GM12878 (cell line): ENCODE results near the gene SMG9. TPM values are rescaled to one million over a fixed set of nuclear protein-coding genes. Genes with fewer than 3 reads are reported as not detected.

ENCODE experiments used
- ATAC-seq: fragments of 200-7000 bp; cut with Tn5 transposase; 3 replicates; pipeline ENCODE4 v1.9.1; 2020; ENCODE audit warnings: mild to moderate bottlenecking, moderate library complexity
- BruUV-seq: library from RNA; stranded (reverse); fragments of 400-500 nt; replicated peaks from 2 replicates; lab custom pipeline; 2021; lab: Mats Ljungman, UMichigan
- CTCF ChIA-PET: fragments of 300-600 bp; sonication (Branson Sonifier 250); formaldehyde crosslinking; extraction: SDS; loops from one replicate; lab custom pipeline; 2021; ENCODE audit warnings: inconsistent platforms; lab: Yijun Ruan, JAX
- POLR2A ChIA-PET: fragments of 350-600 bp; formaldehyde crosslinking; extraction: SDS; loops from one replicate; lab custom pipeline; 2021; ENCODE audit warnings: inconsistent platforms; lab: Charles Lee
- RAD21 ChIA-PET: fragments of 300-600 bp; sonication (Branson Sonifier 250); formaldehyde crosslinking; loops from one replicate; lab custom pipeline; 2023; ENCODE audit warnings: antibody characterized with exemption; ENCODE audit not compliant: unreplicated experiment; lab: Charles Lee
- SMC1A ChIA-PET: fragments of 300-600 bp; sonication (Branson Sonifier 250); formaldehyde crosslinking; loops from one replicate; lab custom pipeline; 2023; ENCODE audit not compliant: unreplicated experiment, uncharacterized antibody; lab: Charles Lee
- DNase-seq: peaks from one replicate; pipeline ENCODE4 v3.0.0-alpha.2; 2011; ENCODE audit warnings: low read depth, low spot score
- FAIRE-seq: peaks from 3 replicates; lab custom pipeline; 2011; peaks lifted over from hg19 to GRCh38; lab: Jason Lieb, UNC
- H2AFZ ChIP-seq: 2 replicates; pipeline ENCODE4 v1.6.0; 2011; ENCODE audit warnings: low read depth, low read length, control low read depth; ENCODE audit not compliant: control insufficient read depth
- H3K27ac ChIP-seq: 2 replicates; pipeline ENCODE4 v1.5.1; 2011; ENCODE audit warnings: control low read depth; ENCODE audit not compliant: control insufficient read depth, insufficient read depth
- H3K27me3 ChIP-seq, 2 experiments: replicated peaks in 1 of 2; 2 replicates each; pipeline versions ENCODE4 v1.6.0 to v1.6.1; 2011; ENCODE audit warnings: low read length in 1 of 2; ENCODE audit not compliant: control insufficient read depth in 2 of 2, insufficient read depth in 2 of 2
- H3K36me3 ChIP-seq, 2 experiments: 2 replicates each; pipeline ENCODE4 v1.5.1; 2011; ENCODE audit warnings: low read length in 1 of 2; ENCODE audit not compliant: control insufficient read depth in 2 of 2, insufficient read depth in 2 of 2
- H3K4me1 ChIP-seq: 2 replicates; pipeline ENCODE4 v1.6.1; 2011; ENCODE audit warnings: mild to moderate bottlenecking, low read length, moderate library complexity, mixed read lengths; ENCODE audit not compliant: control insufficient read depth, insufficient read depth
- H3K4me2 ChIP-seq: 2 replicates; pipeline ENCODE4 v1.6.0; 2011; ENCODE audit warnings: control low read depth; ENCODE audit not compliant: control insufficient read depth, insufficient read depth
- H3K4me3 ChIP-seq: fragments of 200-600 bp; sonication (generic); 2 replicates; pipeline ENCODE4 v1.5.1; 2016
- H3K79me2 ChIP-seq: 2 replicates; pipeline ENCODE4 v1.6.0; 2011; ENCODE audit warnings: low read length; ENCODE audit not compliant: control insufficient read depth, insufficient read depth
- H3K9ac ChIP-seq: 2 replicates; pipeline ENCODE4 v1.8.0; 2011; ENCODE audit warnings: low read length, control low read depth, mixed read lengths; ENCODE audit not compliant: control insufficient read depth, insufficient read depth
- H3K9me3 ChIP-seq: replicated peaks from 3 replicates; pipeline ENCODE4 v1.5.1; 2011; ENCODE audit warnings: mild to moderate bottlenecking, low read length; ENCODE audit not compliant: control insufficient read depth, insufficient read depth
- H4K20me1 ChIP-seq: 2 replicates; pipeline ENCODE4 v1.6.0; 2011; ENCODE audit not compliant: control insufficient read depth, insufficient read depth
- ASH2L ChIP-seq: fragments of 300-600, 200-600 bp; sonication (generic); IDR thresholded peaks from 2 replicates; pipeline ENCODE4 v1.6.1; 2017; ENCODE audit warnings: low read depth, mild to moderate bottlenecking, borderline replicate concordance
- FOXK2 ChIP-seq: fragments of 450-650 bp; IDR thresholded peaks from 2 replicates; pipeline ENCODE4 v1.6.1; 2017; ENCODE audit warnings: mild to moderate bottlenecking, moderate library complexity
- HCFC1 ChIP-seq: fragments of 150-350 bp; IDR thresholded peaks from 2 replicates; pipeline ENCODE4 v1.6.1; 2014; ENCODE audit warnings: low read length
- KLF5 ChIP-seq: fragments of 450-650 bp; IDR thresholded peaks from 2 replicates; pipeline ENCODE4 v1.6.1; 2014; ENCODE audit warnings: mild to moderate bottlenecking; ENCODE audit not compliant: partially characterized antibody
- MTA2 ChIP-seq: fragments of 450-650 bp; IDR thresholded peaks from 2 replicates; pipeline ENCODE4 v1.6.1; 2016; ENCODE audit warnings: low read depth, mild to moderate bottlenecking, moderate library complexity
- MXI1 ChIP-seq: fragments of 150-350 bp; IDR thresholded peaks from 2 replicates; pipeline ENCODE4 v1.6.1; 2011; ENCODE audit warnings: low read depth, mild to moderate bottlenecking, inconsistent platforms, low read length, improper control_type of control experiment
- RELA ChIP-seq: fragments of 450-650 bp; IDR thresholded peaks from 2 replicates; pipeline ENCODE4 v1.8.0; 2014; ENCODE audit warnings: borderline replicate concordance; ENCODE audit not compliant: partially characterized antibody
- REST ChIP-seq: IDR thresholded peaks from 2 replicates; pipeline ENCODE4 v1.6.1; 2012; ENCODE audit warnings: mild to moderate bottlenecking, low read depth, low read length
- SIX5 ChIP-seq: IDR thresholded peaks from 2 replicates; pipeline ENCODE4 v1.6.1; 2011; ENCODE audit warnings: mild to moderate bottlenecking, low read depth, low read length, moderate library complexity; ENCODE audit not compliant: severe bottlenecking
- WGBS: methylation state at CpG from one replicate; pipeline ENCODE4 v1.1.6; 2016; ENCODE audit warnings: low lambda C conversion rate; ENCODE audit not compliant: insufficient replicate concordance, insufficient coverage; ENCODE audit errors: missing lambda C conversion rate; 5-methylcytosine and 5-hydroxymethylcytosine counted together
- in situ Hi-C: fragments of 300-500 bp; cut with MboI; formaldehyde crosslinking; loops from 9 replicates; pipeline ENCODE4 v1.14.3; 2018; ENCODE audit warnings: mixed read lengths
- intact Hi-C: fragments of 100-400 bp; cut with micrococcal nuclease; formaldehyde crosslinking; loops from one replicate; pipeline ENCODE4 v1.14.2; 2022; ENCODE audit not compliant: unreplicated experiment
- polyA plus RNA-seq, 11 experiments: library from polyadenylated mRNA; depleted of rRNA in 4 of 11; unstranded in 6 of 11; stranded (reverse) in 5 of 11; fragments of >200 nt; fragmentation: Nextera tagmentation in 4 of 11; fragmentation: Illumina TruSeq in 1 of 11; extraction: Ambion mirVana in 4 of 11; extraction: Trizol in 1 of 11; gene quantifications; 1 replicate in 1 of 11; 2 replicates in 10 of 11; pipeline versions ENCODE4 v1.2.1 to v1.2.3, GENCODE V29; 2011 to 2016; ENCODE audit warnings: inconsistent platforms in 2 of 11, missing spikeins in 2 of 11, low read depth in 1 of 11
- total RNA-seq, 4 experiments: library from RNA; depleted of rRNA in 3 of 4; stranded (reverse); fragments of >200 nt in 3 of 4; fragmentation: Illumina TruSeq in 1 of 4; extraction: Trizol in 1 of 4; gene quantifications; 2 replicates each; pipeline versions ENCODE4 v1.2.1 to v1.2.3, GENCODE V29; 2013 to 2021

Gene SMG9
- total and polyA plus RNA-seq, 10 of the 15 experiments (the other 5 are each of a cell fraction or from before 2014, with no cell fraction given), result 0.69 to 52.2 (median 28.1) TPM

GRCh38 chr19:43729919-43730318, 24.8 kb downstream of the SMG9 start (continued):
- TF ChIP-seq REST (no peak), MTA2 (no peak), FOXK2 (no peak), SIX5 (no peak), RELA (no peak), KLF5 (no peak), MXI1 (no peak)

- Histone ChIP-seq H3K9ac (no peak overlapping the region), H3K36me3 (peaks cover 9 to 13% of the 10 kb centered on the region in 2 experiments), H3K4me1 (peaks cover 26% of the 10 kb centered on the region), H3K27ac (no peak overlapping the region), H3K4me2 (no peak overlapping the region), H3K79me2 (no peaks in the 10 kb centered on the region), H3K27me3 (no peaks in the 10 kb centered on the region), H3K4me3 (no peak overlapping the region), H2AFZ (no peak overlapping the region), H4K20me1 (no peaks in the 10 kb centered on the region), H3K9me3 (no peaks in the 10 kb centered on the region)
- RAD21 ChIA-PET, result interaction anchor here (0.6 to 1.6 kb wide), 2 partner anchors 18 to 48 kb away, joined by 3 to 4 read pairs; no protein-coding TSS in a partner anchor
- in situ Hi-C loops, result no loop called here
- POLR2A ChIA-PET, result interaction anchor here (1.1 kb wide), 1 partner anchor 39 kb away, joined by 3 read pairs; no protein-coding TSS in a partner anchor
- no peak for DNase-seq
- ATAC-seq, result no peak
- no peak for FAIRE-seq
- TF ChIP-seq ASH2L, result no peak
- no peak for TF ChIP-seq HCFC1
- WGBS, result 74% methylated on average over 4 of the region's 4 CpGs
- SMC1A ChIA-PET, result interaction anchor here (1.3 kb wide), 1 partner anchor 18 kb away, joined by 4 read pairs; no protein-coding TSS in a partner anchor
- BruUV-seq, result no TSS peak
- intact Hi-C loops, result no loop called here
- CTCF ChIA-PET, result interaction anchor here (2.8 kb wide), 1 partner anchor 17 kb away, joined by 9 read pairs; no protein-coding TSS in a partner anchor
Measured at GRCh38 chr19:43727593-43727853, 27.2 kb downstream of the SMG9 start.
